LoVo (cell line): ENCODE data around the gene NEDD4L.
A peak's percentile ranks its signal among the peaks of the same experiment; 100 is the strongest.
"Not testable (repeated sequence)": the region's sequence is repeated elsewhere in the genome, so short reads cannot be mapped to it uniquely, and the experiment has no call there.

ENCODE experiments used
- DNase-seq: peaks from one replicate; pipeline ENCODE4 v3.0.0-alpha.2; 2016; ENCODE audit warnings: low spot score

NEDD4L gene

GRCh38 chr18:58267493-58267892, 223.5 kb downstream of the NEDD4L start:
- no peak for DNase-seq

- peak; percentile 62 for DNase-seq
These were observed 224.8 kb downstream of the NEDD4L start for GRCh38 chr18:58268849-58269248.

GRCh38 chr18:58269931-58270330, 225.9 kb downstream of the NEDD4L start:
- DNase-seq: peak; percentile 83

DNA sequence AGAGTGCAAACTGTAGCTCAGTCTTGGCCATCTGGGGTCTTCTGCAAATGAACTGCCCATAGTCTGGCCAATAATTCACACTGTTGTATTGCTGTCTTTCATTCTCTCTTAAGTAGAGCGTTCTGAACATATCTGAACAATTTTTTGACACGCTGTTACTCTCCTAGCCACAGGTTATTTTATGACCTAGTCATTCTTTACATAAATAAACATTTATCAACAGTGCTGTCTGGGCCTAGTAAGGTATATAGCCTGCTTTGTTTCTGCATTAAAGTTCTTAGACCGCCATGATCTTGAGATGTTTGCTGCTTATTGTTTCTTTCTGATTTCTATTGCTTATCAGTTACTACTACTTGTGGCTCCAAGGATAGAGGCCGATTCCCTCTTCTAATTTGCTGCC, 226.4 kb downstream of the NEDD4L start:
- no peak for DNase-seq

DNA sequence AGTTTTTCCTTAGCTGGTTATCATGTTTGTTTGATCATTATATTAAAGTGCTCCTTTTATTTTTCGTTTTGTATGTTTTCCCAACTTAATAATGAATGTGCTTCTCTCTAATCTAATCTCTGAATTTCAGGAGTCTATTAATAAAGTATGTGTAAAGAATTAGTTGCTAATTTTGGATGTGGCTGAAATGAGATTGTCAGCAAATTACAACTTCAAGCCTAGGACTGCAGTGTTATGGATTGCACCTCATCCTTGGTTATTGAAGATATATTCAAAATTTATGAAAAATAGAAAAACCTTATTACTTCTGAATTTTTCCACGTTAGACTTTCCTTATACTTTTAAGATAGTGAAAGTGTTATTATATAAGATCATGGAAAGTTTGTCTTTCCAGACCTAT, 227.7 kb downstream of the NEDD4L start:
- DNase-seq: no peak

DNA sequence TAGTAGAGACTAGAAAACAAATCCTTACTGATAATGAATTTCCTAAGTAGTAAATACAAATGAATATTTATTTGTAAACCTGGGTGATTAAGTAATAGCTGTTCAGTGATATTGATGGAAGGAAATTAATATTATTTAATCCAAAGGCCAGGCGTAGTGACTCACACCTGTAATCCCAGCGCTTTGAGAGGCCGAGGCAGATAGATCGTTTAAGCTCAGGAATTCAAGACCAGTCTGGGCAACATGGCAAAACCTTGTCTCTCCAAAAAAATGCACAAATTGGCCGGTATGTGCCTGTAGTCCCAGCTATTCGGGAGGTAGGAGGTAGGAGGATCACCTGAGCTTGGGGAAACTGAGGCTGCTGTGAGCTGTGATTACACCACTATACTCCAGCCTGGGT, 228.2 kb downstream of the NEDD4L start:
- DNase-seq: no peak

DNA sequence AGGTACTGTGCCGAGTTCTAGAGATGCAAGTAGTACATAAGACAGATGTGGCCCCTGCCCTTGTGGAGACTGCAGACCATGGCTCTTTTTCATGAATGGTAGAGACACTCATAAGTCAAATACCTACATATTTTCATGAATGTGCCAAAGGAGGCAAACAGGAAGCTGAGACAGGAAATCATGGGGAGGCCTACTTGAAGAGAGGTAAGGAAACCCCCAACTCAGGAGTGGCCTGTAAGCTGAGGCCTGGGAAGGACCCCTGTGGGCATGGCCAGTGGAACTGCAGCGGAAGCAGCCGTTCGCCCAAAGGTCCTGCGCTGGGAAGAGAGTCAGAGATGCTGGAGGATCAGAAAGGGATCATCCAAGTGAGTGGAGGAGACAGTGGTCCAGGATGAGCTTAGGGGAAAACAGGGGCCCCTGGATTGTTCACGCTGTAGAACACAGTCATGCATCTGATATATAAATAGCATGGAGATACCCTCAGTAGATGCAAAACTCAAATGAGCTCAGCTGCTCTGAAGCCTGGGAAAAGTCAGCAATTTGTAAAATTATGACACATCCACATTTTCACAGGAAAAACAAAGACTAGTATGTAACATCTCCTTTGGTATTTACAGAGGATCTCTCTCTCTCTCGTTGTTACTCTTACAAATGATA, 228.9 kb downstream of the NEDD4L start:
- DNase-seq: no peak

GRCh38 chr18:58275176-58275575, 231.2 kb downstream of the NEDD4L start:
- DNase-seq: no peak

GRCh38 chr18:58276789-58277739, 233.0 kb downstream of the NEDD4L start:
- no peak for DNase-seq

DNA sequence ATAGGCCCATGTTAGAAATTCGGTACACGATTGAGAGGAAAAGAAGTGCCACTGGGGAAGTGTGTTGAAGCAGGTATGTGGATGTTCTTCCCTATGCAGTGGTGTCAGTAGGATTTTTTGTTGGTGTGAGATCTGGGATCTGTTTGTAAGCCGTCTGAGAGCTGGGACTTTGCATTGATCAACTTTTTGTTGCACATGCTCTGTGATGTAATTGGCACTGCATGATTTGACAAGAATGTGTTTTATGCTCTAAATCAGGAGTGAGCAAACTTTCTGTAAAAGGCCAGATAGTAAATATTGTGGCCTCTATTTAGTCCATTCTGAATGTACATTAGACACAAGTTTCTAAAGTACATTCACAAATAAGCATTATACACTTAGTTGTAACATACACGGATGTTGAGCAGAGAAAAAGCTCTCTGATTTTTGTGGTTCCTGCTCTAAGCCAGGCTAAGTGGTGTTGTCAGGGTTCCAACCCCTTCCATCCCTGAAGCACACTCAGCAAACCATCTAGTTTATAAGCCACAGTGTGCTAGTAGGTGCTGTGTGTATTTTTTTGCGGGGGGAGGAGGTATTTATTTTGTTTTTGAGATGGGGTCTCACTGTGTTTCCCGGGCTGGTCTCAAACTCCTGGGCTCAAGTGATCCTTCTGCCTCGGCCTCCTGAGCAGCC, 235.6 kb downstream of the NEDD4L start:
- DNase-seq: no peak

- DNase-seq: no peak
These were observed 236.2 kb downstream of the NEDD4L start for GRCh38 chr18:58280191-58280590.

DNA sequence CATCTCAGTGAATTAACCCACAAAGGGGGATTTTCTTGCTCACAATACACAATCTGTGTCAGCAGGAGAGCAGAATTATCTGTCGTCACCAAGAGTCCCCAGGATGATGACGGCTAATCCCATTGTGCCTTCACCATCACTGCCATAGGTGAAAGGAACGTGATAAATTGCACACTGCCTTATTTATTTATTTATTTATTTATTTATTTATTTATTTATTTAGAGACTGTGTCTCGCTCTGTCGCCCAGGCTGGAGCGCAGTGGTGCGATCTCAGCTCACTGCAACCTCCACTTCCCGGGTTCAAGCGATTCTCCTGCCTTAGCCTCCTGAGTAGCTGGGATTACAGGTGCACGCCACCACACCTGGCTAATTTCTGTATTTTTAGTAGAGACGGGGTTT, 238.8 kb downstream of the NEDD4L start:
- DNase-seq: not testable (repeated sequence)

DNA sequence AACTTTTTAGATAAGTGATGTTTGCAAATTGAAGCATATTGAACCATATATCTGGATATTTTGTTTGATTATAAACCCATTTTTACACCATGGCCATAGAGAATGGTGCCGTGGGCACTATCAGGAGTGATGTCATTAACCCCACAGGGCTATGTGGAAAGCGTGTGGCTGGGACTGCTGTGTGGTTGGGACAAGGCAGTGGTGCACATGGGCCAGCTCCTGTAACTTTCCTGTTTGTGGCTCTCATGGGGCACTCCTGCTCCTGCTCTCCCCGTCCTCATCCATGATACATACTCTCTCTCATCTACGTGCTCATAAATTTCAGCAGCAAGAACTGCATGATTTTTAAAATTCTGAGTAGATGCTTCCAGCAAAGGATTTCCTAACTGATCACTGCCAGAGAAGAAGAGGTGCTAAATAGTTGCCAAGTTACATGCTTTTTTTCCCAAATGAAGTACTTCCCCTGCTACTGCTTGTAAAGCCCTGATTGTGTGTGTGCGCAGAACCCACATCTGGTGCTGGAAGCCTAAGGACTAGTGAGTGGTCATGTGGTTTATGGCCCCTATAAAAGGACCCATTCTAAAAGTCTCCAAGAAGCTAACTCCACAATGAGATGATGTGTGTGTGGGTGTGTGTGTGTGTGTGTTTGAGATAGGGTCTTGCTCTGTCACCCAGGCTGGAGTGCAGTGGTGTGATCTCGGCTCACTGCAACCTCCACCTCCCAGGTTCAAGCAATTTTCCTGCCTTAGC, 240.8 kb downstream of the NEDD4L start:
- DNase-seq: no peak

- DNase-seq: no peak
These were observed 241.6 kb downstream of the NEDD4L start for GRCh38 chr18:58285449-58286130.

DNA sequence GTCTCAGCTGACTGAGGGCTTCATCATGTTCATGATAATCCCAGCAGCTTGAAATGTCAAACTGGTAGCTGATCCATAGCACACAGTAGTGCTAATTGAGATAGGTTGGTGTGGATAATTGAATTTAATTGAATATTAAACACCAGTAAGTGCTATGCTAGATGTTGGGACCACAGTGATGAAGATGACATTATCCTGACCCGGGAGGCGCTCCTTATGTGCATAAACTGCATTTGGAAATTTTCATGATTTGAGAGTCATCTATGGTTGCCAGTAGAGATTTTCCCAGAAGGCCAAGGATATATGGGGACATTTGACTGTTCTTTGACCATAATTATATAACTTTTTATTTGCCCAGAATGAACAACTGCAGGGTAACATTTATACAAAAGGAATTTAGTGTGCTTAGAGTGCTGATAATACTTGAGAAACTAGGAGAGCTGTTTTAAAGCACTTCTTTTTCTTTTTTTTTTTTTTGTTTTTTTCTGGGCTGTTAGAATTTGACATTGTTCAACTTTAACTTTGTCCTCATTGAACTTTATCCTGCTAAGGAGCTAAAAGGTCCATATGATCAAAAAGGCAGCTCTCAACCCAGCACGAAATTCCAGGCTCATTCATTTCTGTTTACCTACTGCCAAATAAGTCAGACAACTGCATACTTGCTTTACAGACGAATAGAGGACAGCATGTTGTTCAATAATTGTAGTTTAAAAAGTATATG, 242.8 kb downstream of the NEDD4L start:
- DNase-seq: no peak

GRCh38 chr18:58287353-58288274, 243.6 kb downstream of the NEDD4L start:
- DNase-seq: peak; percentile 36

DNA sequence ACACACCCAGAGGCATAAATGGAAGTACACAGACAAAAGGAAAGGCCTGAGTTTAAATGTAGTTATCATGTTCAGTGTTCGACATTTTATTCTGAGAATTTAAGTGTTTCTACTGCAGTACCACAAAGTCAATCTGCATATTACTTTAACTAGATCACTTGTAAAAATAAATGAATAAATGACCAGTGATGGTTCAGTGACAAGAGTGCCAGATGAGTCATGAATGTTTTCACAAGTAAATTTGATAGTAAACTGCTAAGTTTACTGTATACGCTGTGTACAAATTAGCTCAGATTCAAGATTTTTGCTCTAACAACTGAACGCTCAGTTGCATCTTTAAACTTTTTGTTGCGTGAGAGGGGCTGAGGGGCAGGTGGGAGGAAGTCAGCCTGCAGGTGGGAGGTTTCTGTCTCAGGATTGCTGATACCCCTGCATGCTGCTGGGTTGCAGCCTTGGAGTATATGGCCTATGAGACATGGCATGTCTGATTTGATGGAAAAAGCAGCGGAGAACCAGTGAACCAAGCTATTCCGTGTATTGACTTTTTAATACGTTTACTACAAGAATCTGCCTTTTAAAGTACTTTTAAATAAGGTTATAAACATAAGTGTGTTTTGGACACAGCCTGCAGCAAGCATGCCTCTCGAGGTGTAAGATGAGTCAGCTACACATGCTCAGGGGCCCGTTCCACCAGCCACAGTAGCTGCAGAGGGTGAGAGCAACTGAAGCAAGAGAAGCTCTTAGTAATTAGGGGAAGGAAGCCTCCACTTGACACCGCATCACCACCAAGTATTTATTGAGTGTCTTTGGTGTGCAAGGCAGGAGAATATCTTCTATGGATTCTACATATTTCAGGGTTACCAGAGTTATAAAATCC, 245.1 kb downstream of the NEDD4L start:
- DNase-seq: no peak

- DNase-seq: no peak
These were observed 246.2 kb downstream of the NEDD4L start for GRCh38 chr18:58290116-58290695.
